Stimulated activated naive CD8-positive, alpha-beta T cell treated with anti-CD3 and anti-CD28 coated beads, Interleukin-15, Interleukin-2, amounts not matched to agents 100 ng/mL and 50 ng/mL, for 24 hours (primary cell): ENCODE measurements around the gene ST13.
"Not testable (repeated sequence)": the region's sequence is repeated elsewhere in the genome, so short reads cannot be mapped to it uniquely, and the experiment has no call there.

ENCODE experiments used
- H3K27ac Mint-ChIP-seq: one replicate; pipeline ENCODE4 v1.8.0; 2021; ENCODE audit warnings: mild to moderate bottlenecking, mixed read lengths
- H3K27me3 Mint-ChIP-seq: one replicate; pipeline ENCODE4 v1.8.0; 2021; ENCODE audit warnings: mixed read lengths
- H3K36me3 Mint-ChIP-seq: one replicate; pipeline ENCODE4 v1.8.0; 2021; ENCODE audit warnings: low read depth, mixed read lengths
- H3K4me1 Mint-ChIP-seq: one replicate; pipeline ENCODE4 v1.8.0; 2021; ENCODE audit warnings: low read depth, mixed read lengths
- H3K4me3 Mint-ChIP-seq: one replicate; pipeline ENCODE4 v1.8.0; 2021; ENCODE audit warnings: mild to moderate bottlenecking, mixed read lengths
- H3K9me3 Mint-ChIP-seq: one replicate; pipeline ENCODE4 v1.8.0; 2021; ENCODE audit warnings: mixed read lengths

ST13 gene

DNA sequence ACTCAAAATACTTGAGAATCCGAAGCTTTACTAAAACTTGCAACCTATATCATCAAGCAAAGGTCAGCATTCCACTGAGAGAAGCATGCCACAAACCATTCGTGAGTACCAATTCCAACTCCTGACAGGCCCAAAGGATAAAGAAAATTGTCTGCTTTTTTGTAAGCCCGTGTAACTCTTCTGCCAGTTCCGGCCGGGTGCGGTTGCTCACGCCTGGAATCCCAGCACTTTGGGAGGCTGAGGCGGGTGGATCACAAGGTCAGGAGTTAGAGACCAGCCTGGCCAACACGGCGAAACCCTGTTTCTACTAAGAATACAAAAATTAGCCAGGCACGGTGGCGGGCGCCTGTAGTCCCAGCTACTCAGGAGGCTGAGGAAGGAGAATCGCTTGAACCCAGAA is 74.7 kb downstream of the ST13 start:
- H3K27ac Mint-ChIP-seq, H3K4me3 Mint-ChIP-seq: not testable (repeated sequence)
- H3K36me3 Mint-ChIP-seq, result peaks cover 57% of the 10 kb centered on the region

More for the DNA sequence above, 74.7 kb downstream of the ST13 start:
- H3K9me3 Mint-ChIP-seq, H3K4me1 Mint-ChIP-seq, H3K27me3 Mint-ChIP-seq: not testable (repeated sequence)
